ENCODE data around the gene TNFRSF1B.

Gene TNFRSF1B

DNA sequence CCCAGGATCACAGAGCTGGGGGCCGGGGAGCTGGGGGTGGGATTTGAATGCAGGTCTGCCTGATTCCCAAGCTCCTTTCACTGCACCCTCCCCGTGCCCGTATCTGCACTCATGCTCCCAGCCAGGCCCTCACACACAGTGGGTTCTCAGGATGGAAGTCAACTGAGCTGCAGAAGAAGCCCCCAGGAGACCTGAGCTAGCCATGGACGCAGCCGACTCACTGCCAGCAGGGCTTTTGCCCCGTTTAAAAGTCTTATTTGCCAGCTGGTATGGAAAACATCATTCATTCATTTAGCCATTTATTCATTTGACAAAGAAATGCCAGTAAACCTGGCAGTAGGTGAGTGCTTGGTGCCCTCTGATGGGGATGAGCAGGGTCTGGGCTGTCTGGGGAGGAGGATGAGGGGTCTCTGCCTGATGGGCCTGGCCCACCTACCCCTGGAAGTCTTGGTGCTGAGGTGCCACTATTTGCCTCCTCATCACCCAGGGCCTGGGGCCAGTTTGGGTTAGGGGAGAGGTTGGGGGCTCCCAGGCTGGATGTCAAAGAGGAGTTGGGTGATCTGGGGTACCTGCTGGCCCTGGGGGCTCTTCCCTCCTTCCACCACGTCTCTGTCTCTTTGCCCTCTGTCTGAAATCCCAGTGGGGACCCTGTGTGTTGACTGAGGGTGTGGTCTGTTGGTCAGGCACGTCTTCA, 2.8 kb downstream of the TNFRSF1B start:
- H3K36me3 ChIP-seq (ENCODE audit: control insufficient read depth, insufficient read depth, low read length) = no peaks in the 10 kb centered on the region
- H3K4me1 ChIP-seq (ENCODE audit: control insufficient read depth, insufficient read depth, low read length, poor library complexity, severe bottlenecking) = peaks cover 5% of the 10 kb centered on the region
- no peaks in the 10 kb centered on the region for H3K9me3 ChIP-seq (ENCODE audit: control insufficient read depth, low read length)
- no peak overlapping the region for H3K27ac ChIP-seq (ENCODE audit: low read depth, low read length, severe bottlenecking)
- 93 to 100% methylated on average over 3 of the region's 8 CpGs for WGBS, 2 experiments (ENCODE audit: insufficient coverage in 2 of 2)
- H3K4me3 ChIP-seq (ENCODE audit: extremely low read depth, insufficient read depth, low read length, poor library complexity, severe bottlenecking) = no peak overlapping the region

DNA sequence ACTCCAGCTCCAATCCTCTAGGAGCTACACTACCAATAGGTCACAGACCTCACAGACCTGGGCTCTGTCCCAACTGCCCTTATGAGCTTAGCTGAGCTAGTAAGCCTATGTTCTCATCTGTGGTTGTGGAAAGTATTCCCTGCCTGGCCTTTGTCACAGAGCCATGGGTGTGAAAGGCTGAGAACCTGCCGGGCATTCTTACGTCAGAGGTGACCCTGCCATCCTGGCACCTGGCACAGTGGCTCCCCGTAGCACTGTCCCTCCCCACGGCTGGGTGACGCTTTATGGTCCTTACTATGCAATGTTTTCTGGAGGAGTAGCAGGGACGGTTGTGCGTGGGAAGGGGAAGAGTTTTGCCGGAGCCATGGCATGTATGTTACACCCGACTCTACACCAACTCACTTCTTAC, 3.5 kb downstream of the TNFRSF1B start:
- 95 to 96% methylated on average over 5 to 6 of the region's 9 CpGs for WGBS, 2 experiments (ENCODE audit: insufficient coverage in 2 of 2)
- no peaks in the 10 kb centered on the region for H3K9me3 ChIP-seq (ENCODE audit: control insufficient read depth, low read length)
- no peaks in the 10 kb centered on the region for H3K36me3 ChIP-seq (ENCODE audit: control insufficient read depth, insufficient read depth, low read length)
- H3K4me3 ChIP-seq (ENCODE audit: extremely low read depth, insufficient read depth, low read length, poor library complexity, severe bottlenecking) = no peak overlapping the region
- peaks cover 12% of the 10 kb centered on the region for H3K4me1 ChIP-seq (ENCODE audit: control insufficient read depth, insufficient read depth, low read length, poor library complexity, severe bottlenecking)
- no peak overlapping the region for H3K27ac ChIP-seq (ENCODE audit: low read depth, low read length, severe bottlenecking)

DNA sequence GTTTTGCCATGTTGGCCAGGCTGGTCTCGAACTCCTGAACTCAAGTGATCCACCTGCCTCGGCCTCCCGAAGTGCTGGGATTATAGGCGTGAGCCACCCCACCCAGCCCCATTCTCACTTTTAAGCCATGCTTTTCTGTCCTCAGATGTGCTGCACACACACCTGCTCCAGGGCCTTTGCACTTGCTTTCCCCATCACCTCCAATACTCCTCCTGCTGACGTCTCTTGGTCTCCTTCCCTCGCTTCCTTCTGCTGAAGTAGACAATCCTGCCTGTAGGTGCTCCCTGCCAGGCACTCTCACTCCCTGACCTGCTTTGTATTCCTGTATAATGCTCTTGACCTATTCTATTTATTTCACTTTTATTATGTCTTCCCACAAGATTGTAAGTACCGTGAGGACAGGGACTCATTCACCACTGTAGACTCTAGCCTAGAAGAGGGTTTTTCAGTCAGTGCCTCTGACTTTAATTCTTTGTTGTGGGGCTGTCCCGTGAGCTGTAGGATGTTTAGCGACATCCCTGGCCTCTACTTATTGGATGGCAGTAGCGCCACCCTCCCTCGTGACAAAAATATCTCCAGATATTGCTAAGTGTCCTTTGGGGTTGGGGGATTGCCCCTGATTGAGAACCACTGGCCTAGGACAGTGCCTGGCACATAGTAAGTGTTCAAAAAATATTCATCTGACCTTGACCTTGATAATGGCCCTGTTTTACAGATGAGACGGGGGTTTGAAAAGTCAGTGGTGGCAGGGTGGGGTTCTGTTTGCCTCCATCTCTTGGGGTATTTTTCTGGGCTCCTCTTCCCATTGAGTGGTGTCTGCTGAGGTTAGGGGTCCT, 4.6 kb downstream of the TNFRSF1B start:
- H3K9me3 ChIP-seq (ENCODE audit: control insufficient read depth, low read length) = no peaks in the 10 kb centered on the region
- H3K4me3 ChIP-seq (ENCODE audit: extremely low read depth, insufficient read depth, low read length, poor library complexity, severe bottlenecking) = no peak overlapping the region
- 86 to 95% methylated on average over 8 to 9 of the region's 12 CpGs for WGBS, 2 experiments (ENCODE audit: insufficient coverage in 2 of 2)
- H3K27ac ChIP-seq (ENCODE audit: low read depth, low read length, severe bottlenecking) = no peak overlapping the region
- no peaks in the 10 kb centered on the region for H3K36me3 ChIP-seq (ENCODE audit: control insufficient read depth, insufficient read depth, low read length)
- H3K4me1 ChIP-seq (ENCODE audit: control insufficient read depth, insufficient read depth, low read length, poor library complexity, severe bottlenecking) = peaks cover 20% of the 10 kb centered on the region

GRCh38 chr1:12172042-12172851, 5.5 kb downstream of the TNFRSF1B start:
- 94% methylated on average over 12 of the region's 14 CpGs for WGBS, 2 experiments (ENCODE audit: insufficient coverage in 2 of 2)
- Histone ChIP-seq H3K36me3 (ENCODE audit: control insufficient read depth, insufficient read depth, low read length) (no peaks in the 10 kb centered on the region), H3K27ac (ENCODE audit: low read depth, low read length, severe bottlenecking) (no peak overlapping the region), H3K4me1 (ENCODE audit: control insufficient read depth, insufficient read depth, low read length, poor library complexity, severe bottlenecking) (peaks cover 22% of the 10 kb centered on the region), H3K9me3 (ENCODE audit: control insufficient read depth, low read length) (no peaks in the 10 kb centered on the region), H3K4me3 (ENCODE audit: extremely low read depth, insufficient read depth, low read length, poor library complexity, severe bottlenecking) (no peak overlapping the region)

- peaks cover 30% of the 10 kb centered on the region for H3K4me1 ChIP-seq (ENCODE audit: control insufficient read depth, insufficient read depth, low read length, poor library complexity, severe bottlenecking)
- no peaks in the 10 kb centered on the region for H3K9me3 ChIP-seq (ENCODE audit: control insufficient read depth, low read length)
- H3K36me3 ChIP-seq (ENCODE audit: control insufficient read depth, insufficient read depth, low read length) = no peaks in the 10 kb centered on the region
- H3K4me3 ChIP-seq (ENCODE audit: extremely low read depth, insufficient read depth, low read length, poor library complexity, severe bottlenecking) = no peak overlapping the region
- H3K27ac ChIP-seq (ENCODE audit: low read depth, low read length, severe bottlenecking) = no peak overlapping the region
- 100% methylated on average over 1 of the region's 3 CpGs; no CpG with 5 or more reads in 1 of the 2 experiments for WGBS, 2 experiments (ENCODE audit: insufficient coverage in 2 of 2)
Measured at GRCh38 chr1:12173041-12173509, 6.3 kb downstream of the TNFRSF1B start.

GRCh38 chr1:12173631-12174121, 6.9 kb downstream of the TNFRSF1B start:
- Histone ChIP-seq H3K36me3 (ENCODE audit: control insufficient read depth, insufficient read depth, low read length) (no peaks in the 10 kb centered on the region), H3K9me3 (ENCODE audit: control insufficient read depth, low read length) (no peaks in the 10 kb centered on the region), H3K4me3 (ENCODE audit: extremely low read depth, insufficient read depth, low read length, poor library complexity, severe bottlenecking) (no peak overlapping the region), H3K4me1 (ENCODE audit: control insufficient read depth, insufficient read depth, low read length, poor library complexity, severe bottlenecking) (peaks cover 31% of the 10 kb centered on the region), H3K27ac (ENCODE audit: low read depth, low read length, severe bottlenecking) (no peak overlapping the region)
- 91 to 93% methylated on average over 6 to 9 of the region's 11 CpGs for WGBS, 2 experiments (ENCODE audit: insufficient coverage in 2 of 2)

DNA sequence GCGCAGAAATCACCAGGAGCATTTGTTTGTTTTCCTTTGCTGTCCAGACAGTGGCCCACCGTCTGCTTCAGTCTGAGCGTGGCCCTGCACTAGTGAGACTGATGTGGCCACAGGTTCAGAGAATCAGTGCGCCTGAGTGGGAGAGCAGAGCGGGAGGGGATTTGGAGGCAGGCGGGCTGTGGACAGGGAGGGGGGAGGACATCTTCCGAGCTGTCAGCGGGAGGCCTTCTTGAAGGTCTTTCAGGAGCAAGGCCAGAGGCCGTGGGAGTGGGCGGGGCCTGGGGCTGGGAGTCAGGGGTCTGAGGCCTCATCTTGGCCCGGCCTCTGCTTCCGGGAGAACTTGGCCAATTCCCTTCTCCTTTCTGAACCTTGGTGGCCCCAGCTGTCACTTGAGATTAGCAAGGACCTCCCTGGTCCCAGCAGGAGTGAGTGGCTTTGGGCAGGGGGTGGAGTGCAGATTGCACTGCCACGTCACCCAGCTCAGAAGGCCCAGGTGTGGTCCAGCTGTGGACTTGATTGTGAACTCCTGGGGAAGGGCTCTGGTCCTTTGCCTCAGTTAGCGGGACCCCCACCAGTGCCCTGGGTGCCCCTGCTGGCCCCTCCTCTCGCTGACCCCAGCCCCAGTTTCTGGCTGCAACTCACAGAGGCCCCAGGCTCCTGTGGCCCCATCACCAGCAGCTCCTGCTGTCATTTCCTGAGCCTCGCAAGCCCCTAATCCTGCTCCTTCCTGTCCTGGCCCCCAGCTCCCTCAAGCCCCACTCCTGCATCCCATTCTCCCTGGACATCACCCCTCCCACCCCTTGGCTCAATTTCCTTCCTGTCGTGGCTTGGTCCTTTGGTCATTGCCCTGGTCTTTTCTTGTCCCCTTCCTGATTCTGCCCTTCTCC, 8.4 kb downstream of the TNFRSF1B start:
- peaks cover 40% of the 10 kb centered on the region for H3K4me1 ChIP-seq (ENCODE audit: control insufficient read depth, insufficient read depth, low read length, poor library complexity, severe bottlenecking)
- 63 to 67% methylated on average over 16 of the region's 17 CpGs for WGBS, 2 experiments (ENCODE audit: insufficient coverage in 2 of 2)
- H3K36me3 ChIP-seq (ENCODE audit: control insufficient read depth, insufficient read depth, low read length) = no peaks in the 10 kb centered on the region
- H3K4me3 ChIP-seq (ENCODE audit: extremely low read depth, insufficient read depth, low read length, poor library complexity, severe bottlenecking) = no peak overlapping the region
- peak overlapping the region; percentile 83 for H3K27ac ChIP-seq (ENCODE audit: low read depth, low read length, severe bottlenecking)
- H3K9me3 ChIP-seq (ENCODE audit: control insufficient read depth, low read length) = no peaks in the 10 kb centered on the region

DNA sequence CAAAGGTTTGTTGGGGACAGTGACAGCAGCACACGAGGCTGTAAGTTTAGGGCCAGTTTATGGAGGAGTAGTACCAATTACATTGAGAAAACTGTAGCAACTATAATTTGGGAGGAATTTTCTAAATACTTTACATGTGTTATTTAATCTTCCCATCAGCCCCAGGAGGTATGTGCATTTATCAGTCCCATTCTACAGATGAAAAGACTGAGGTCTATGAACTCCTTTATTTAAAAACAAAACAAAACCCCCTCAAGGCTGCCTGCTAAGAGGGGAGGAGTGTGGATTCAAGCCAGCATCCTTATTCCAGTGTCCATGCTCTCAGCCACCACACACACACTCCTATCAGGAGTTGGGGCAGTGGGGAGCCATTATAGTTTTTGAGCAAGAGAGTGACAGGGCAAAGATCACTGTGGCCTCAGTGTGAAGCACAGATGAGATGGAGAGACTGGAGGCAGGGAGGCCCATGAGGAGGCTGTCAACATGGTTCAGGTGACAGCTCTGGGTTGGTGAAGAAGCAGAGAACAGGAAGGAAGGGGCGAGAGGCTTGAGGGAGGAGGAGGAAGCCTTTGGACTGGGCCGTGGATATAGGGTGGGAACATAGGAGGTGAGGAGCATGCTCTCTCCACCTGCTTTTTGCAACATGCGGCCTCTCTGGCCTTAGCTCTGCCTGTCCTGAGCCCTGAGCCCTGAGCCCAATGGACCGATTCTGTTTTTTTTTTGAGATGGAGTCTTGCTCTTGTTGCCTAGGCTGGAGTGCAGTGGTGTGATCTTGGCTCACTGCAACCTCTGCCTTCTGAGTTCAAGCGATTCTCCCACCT, 9.7 kb downstream of the TNFRSF1B start:
- Histone ChIP-seq H3K4me1 (ENCODE audit: control insufficient read depth, insufficient read depth, low read length, poor library complexity, severe bottlenecking) (peaks cover 48% of the 10 kb centered on the region), H3K9me3 (ENCODE audit: control insufficient read depth, low read length) (no peaks in the 10 kb centered on the region), H3K36me3 (ENCODE audit: control insufficient read depth, insufficient read depth, low read length) (no peaks in the 10 kb centered on the region), H3K27ac (ENCODE audit: low read depth, low read length, severe bottlenecking) (no peak overlapping the region), H3K4me3 (ENCODE audit: extremely low read depth, insufficient read depth, low read length, poor library complexity, severe bottlenecking) (no peak overlapping the region)
- WGBS, 2 experiments (ENCODE audit: insufficient coverage in 2 of 2) = 95 to 98% methylated on average over 3 to 4 of the region's 6 CpGs

DNA sequence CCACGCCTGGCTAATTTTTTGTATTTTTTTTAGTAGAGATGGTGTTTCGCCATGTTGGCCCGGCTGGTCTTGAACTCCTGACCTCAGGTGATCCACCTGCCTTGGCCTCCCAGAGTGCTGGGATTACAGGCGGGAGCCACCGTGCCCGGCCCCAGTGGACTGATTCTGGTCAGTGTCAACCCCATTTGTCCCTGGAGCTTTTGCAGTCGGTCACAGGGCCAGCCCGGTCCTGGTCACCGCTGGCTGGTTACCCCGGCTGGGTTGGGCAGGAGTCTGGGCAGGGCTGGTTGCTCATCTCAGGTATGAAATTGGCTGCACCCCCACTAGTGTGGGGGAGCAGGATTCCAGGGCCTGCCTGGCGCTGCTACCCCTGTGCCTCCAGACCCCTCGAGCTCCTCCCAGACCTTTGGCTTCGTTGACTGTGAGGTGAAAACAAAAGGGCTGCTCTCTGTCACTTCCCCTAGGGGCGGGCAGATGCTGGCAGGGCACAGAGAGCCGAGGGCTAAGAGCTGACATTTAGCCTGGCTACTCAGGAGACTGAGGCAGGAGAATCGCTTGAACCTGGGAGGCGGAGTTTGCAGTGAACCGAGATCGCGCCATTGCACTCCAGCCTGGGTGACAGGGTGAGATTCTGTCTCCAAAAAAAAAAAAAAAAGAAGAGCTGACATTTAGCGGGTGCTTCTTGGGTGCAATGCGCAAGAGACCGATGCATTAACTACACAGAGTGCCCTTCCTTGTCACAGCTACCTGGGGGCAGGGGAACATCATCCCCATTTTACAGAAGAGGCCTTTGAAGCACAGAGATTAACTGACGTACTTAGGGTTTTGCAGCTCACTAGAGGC, 10.6 kb downstream of the TNFRSF1B start:
- 75% methylated on average over 15 to 20 of the region's 24 CpGs for WGBS, 2 experiments (ENCODE audit: insufficient coverage in 2 of 2)
- no peak overlapping the region for H3K4me3 ChIP-seq (ENCODE audit: extremely low read depth, insufficient read depth, low read length, poor library complexity, severe bottlenecking)

More for the DNA sequence above, 10.6 kb downstream of the TNFRSF1B start:
- H3K9me3 ChIP-seq (ENCODE audit: control insufficient read depth, low read length) = no peaks in the 10 kb centered on the region
- H3K27ac ChIP-seq (ENCODE audit: low read depth, low read length, severe bottlenecking) = no peak overlapping the region
- peaks cover 48% of the 10 kb centered on the region for H3K4me1 ChIP-seq (ENCODE audit: control insufficient read depth, insufficient read depth, low read length, poor library complexity, severe bottlenecking)
- H3K36me3 ChIP-seq (ENCODE audit: control insufficient read depth, insufficient read depth, low read length) = no peaks in the 10 kb centered on the region
